HCT116 (cell line): ENCODE measurements around the gene NCKAP5. TPM values are rescaled to one million over a fixed set of nuclear protein-coding genes. Genes with fewer than 3 reads are reported as not detected.

ENCODE experiments used
- ATAC-seq: fragments of 200-7000 bp; cut with Tn5 transposase; 2 replicates; pipeline ENCODE4 v1.9.1; 2020; ENCODE audit warnings: mild to moderate bottlenecking, moderate library complexity
- BruUV-seq: library from RNA; stranded (reverse); fragments of 400-500 nt; replicated peaks from 2 replicates; lab custom pipeline; 2021; lab: Mats Ljungman, UMichigan
- CTCF ChIA-PET: fragments of 300-600 bp; sonication (Branson Sonifier 250); formaldehyde crosslinking; loops from one replicate; lab custom pipeline; 2021; ENCODE audit warnings: antibody characterized with exemption; lab: Charles Lee
- POLR2A ChIA-PET: fragments of 300-600, 350-600 bp; sonication (Branson Sonifier 250); formaldehyde crosslinking; loops from one replicate; lab custom pipeline; 2021; ENCODE audit warnings: antibody characterized with exemption; lab: Charles Lee
- RAD21 ChIA-PET, 2 experiments: fragments of 300-600 bp; sonication (Branson Sonifier 250); formaldehyde crosslinking; loops; one replicate each; lab custom pipeline; 2023; ENCODE audit warnings: low total read pairs in 2 of 2; ENCODE audit not compliant: uncharacterized antibody in 2 of 2, unreplicated experiment in 2 of 2, low non-redundant PET in 1 of 2; lab: Charles Lee
- DNase-seq: peaks from one replicate; pipeline ENCODE4 v3.0.0-alpha.2; 2010; ENCODE audit warnings: low read depth, low spot score
- H2AFZ ChIP-seq: fragments of 200-600 bp; shearing (Covaris generic), sonication (generic); 2 replicates; pipeline ENCODE4 v1.6.1; 2017; ENCODE audit warnings: low read depth, mixed run types, mixed read lengths, antibody characterized with exemption, low read length; ENCODE audit not compliant: poor library complexity, severe bottlenecking
- H3K27ac ChIP-seq: 2 replicates; pipeline ENCODE4 v1.5.1; 2012; ENCODE audit warnings: low read depth, low read length
- H3K27me3 ChIP-seq: fragments of 200-600 bp; sonication (generic); 2 replicates; pipeline ENCODE4 v1.6.1; 2016; ENCODE audit warnings: mixed run types, low read length, mixed read lengths; ENCODE audit not compliant: insufficient read depth
- H3K36me3 ChIP-seq, 2 experiments: fragments of 200-500 bp in 1 of 2; fragments of 200-600 bp in 1 of 2; sonication (Bioruptor generic) in 1 of 2; sonication (generic) in 1 of 2; 2 replicates each; pipeline versions ENCODE4 v1.5.1 to v1.6.1; 2014 to 2016; ENCODE audit warnings: low read length in 2 of 2, inconsistent platforms in 1 of 2, mixed read lengths in 1 of 2, mixed run types in 1 of 2; ENCODE audit not compliant: insufficient read depth in 2 of 2, control insufficient read depth in 1 of 2
- H3K4me1 ChIP-seq, 2 experiments: fragments of 200-600 bp in 1 of 2; sonication (generic) in 1 of 2; 2 replicates each; pipeline versions ENCODE4 v1.5.1 to v1.6.1; 2012 to 2017; ENCODE audit warnings: low read length in 2 of 2, inconsistent platforms in 1 of 2, mild to moderate bottlenecking in 1 of 2, mixed read lengths in 1 of 2, mixed run types in 1 of 2, moderate library complexity in 1 of 2; ENCODE audit not compliant: insufficient read depth in 2 of 2, control insufficient read depth in 1 of 2
- H3K4me2 ChIP-seq: fragments of 200-600 bp; sonication (generic); 2 replicates; pipeline ENCODE4 v1.6.1; 2017; ENCODE audit warnings: mixed run types, low read length, mixed read lengths
- H3K4me3 ChIP-seq, 2 experiments: fragments of 200-600 bp in 1 of 2; sonication (generic) in 1 of 2; replicated peaks in 1 of 2; 2 replicates each; pipeline ENCODE4 v1.5.1; 2011 to 2016; ENCODE audit warnings: low read length in 2 of 2, control low read depth in 1 of 2, low read depth in 1 of 2, mild to moderate bottlenecking in 1 of 2, mixed read lengths in 1 of 2, mixed run types in 1 of 2
- H3K79me2 ChIP-seq: fragments of 200-600 bp; sonication (generic); 2 replicates; pipeline ENCODE4 v1.6.1; 2017; ENCODE audit warnings: mild to moderate bottlenecking, mixed run types, low read length, moderate library complexity, mixed read lengths; ENCODE audit not compliant: insufficient read depth
- H3K9ac ChIP-seq: fragments of 200-600 bp; sonication (generic); 2 replicates; pipeline ENCODE4 v1.6.1; 2016; ENCODE audit warnings: low read length, mixed read lengths
- H3K9me2 ChIP-seq: fragments of 200-600 bp; sonication (generic), shearing (Covaris generic); 2 replicates; pipeline ENCODE4 v1.6.1; 2017; ENCODE audit warnings: mixed run types, mild to moderate bottlenecking, moderate library complexity; ENCODE audit not compliant: insufficient read depth
- H3K9me3 ChIP-seq, 2 experiments: fragments of 200-500 bp in 1 of 2; fragments of 200-600 bp in 1 of 2; sonication (Bioruptor generic) in 1 of 2; sonication (generic) in 1 of 2; 2 replicates each; pipeline ENCODE4 v1.6.1; 2014 to 2017; ENCODE audit warnings: low read length in 2 of 2, mixed read lengths in 2 of 2, inconsistent platforms in 1 of 2, low read depth in 1 of 2, mild to moderate bottlenecking in 1 of 2, mixed run types in 1 of 2, moderate library complexity in 1 of 2; ENCODE audit not compliant: control insufficient read depth in 1 of 2, insufficient read depth in 1 of 2
- H4K20me1 ChIP-seq: fragments of 200-600 bp; sonication (generic), shearing (Covaris generic); 2 replicates; pipeline ENCODE4 v1.6.1; 2017; ENCODE audit warnings: mixed run types, mild to moderate bottlenecking, moderate library complexity; ENCODE audit not compliant: insufficient read depth
- ATF3 ChIP-seq: IDR thresholded peaks from 2 replicates; pipeline ENCODE4 v1.6.1; 2012
- FOSL1 ChIP-seq: IDR thresholded peaks from 2 replicates; pipeline ENCODE4 v1.6.1; 2012; ENCODE audit warnings: low read depth
- POLR2A ChIP-seq: IDR thresholded peaks from 2 replicates; pipeline ENCODE4 v1.7.0; 2011; ENCODE audit warnings: borderline replicate concordance; ENCODE audit not compliant: insufficient read depth, insufficient read length; ENCODE audit errors: extremely low read depth
- POLR2AphosphoS5 ChIP-seq: IDR thresholded peaks from 2 replicates; pipeline ENCODE4 v1.6.1; 2011; ENCODE audit warnings: mild to moderate bottlenecking, low read depth, low read length, moderate library complexity
- RAD21 ChIP-seq: IDR thresholded peaks from 2 replicates; pipeline ENCODE4 v1.6.1; 2012; ENCODE audit warnings: low read depth, mild to moderate bottlenecking
- REST ChIP-seq: IDR thresholded peaks from 2 replicates; pipeline ENCODE4 v1.6.1; 2012; ENCODE audit warnings: low read depth
- SIN3A ChIP-seq: IDR thresholded peaks from 2 replicates; pipeline ENCODE4 v1.6.1; 2012; ENCODE audit warnings: low read depth
- SP1 ChIP-seq: IDR thresholded peaks from 2 replicates; pipeline ENCODE4 v1.6.1; 2012; ENCODE audit warnings: low read depth
- ZNF274 ChIP-seq: fragments of 200-500 bp; sonication (Bioruptor generic); IDR thresholded peaks from 2 replicates; pipeline ENCODE4 v1.6.1; 2014; ENCODE audit warnings: mild to moderate bottlenecking, low read depth, low read length, inconsistent platforms
- intact Hi-C: fragments of 100-400 bp; cut with micrococcal nuclease; formaldehyde crosslinking; loops from 2 replicates; pipeline ENCODE4 v1.10.0; 2022
- total RNA-seq: library from RNA; stranded (reverse); gene quantifications from one replicate; pipeline ENCODE4 v1.2.1, GENCODE V29; 2021; ENCODE audit not compliant: unreplicated experiment

The NCKAP5 gene
- total RNA-seq, 1 experiment from 2014 or later, result 0.30 TPM

- TF ChIP-seq REST (no peak), POLR2AphosphoS5 (no peak), FOSL1 (no peak), POLR2A (no peak), RAD21 (no peak), ZNF274 (no peak), SIN3A (no peak)
Observed at GRCh38 chr2:133360882-133361281, 207.4 kb downstream of the NCKAP5 start (continued).

GRCh38 chr2:133360190-133360589, 208.1 kb downstream of the NCKAP5 start:
- BruUV-seq, result no TSS peak
- no peak overlapping the region for H2AFZ ChIP-seq
- ATAC-seq (no peak), DNase-seq (no peak)
- intact Hi-C loops, result no loop called here
- no peaks in the 10 kb centered on the region for H3K4me1 ChIP-seq
- no peaks in the 10 kb centered on the region for H4K20me1 ChIP-seq
- H3K79me2 ChIP-seq, result no peaks in the 10 kb centered on the region
- ChIA-PET RAD21 (no interaction called here), POLR2A (no interaction called here), CTCF (no interaction called here)
- no peaks in the 10 kb centered on the region for H3K9me3 ChIP-seq
- no peak overlapping the region for H3K4me3 ChIP-seq
- TF ChIP-seq POLR2A (no peak), ATF3 (no peak), SP1 (no peak), FOSL1 (no peak), ZNF274 (no peak), POLR2AphosphoS5 (no peak)
- no peak overlapping the region for H3K9ac ChIP-seq
- no peak overlapping the region for H3K4me2 ChIP-seq
- H3K9me2 ChIP-seq, result no peaks in the 10 kb centered on the region
- H3K27ac ChIP-seq, result no peak overlapping the region
- H3K36me3 ChIP-seq, result no peaks in the 10 kb centered on the region
- H3K27me3 ChIP-seq, result no peaks in the 10 kb centered on the region; the same call in 1 of the 2 replicates
